HCT116 (cell line): ENCODE measurements around the gene TOP2B.

Experiments used
- POLR2A ChIP-seq: IDR thresholded peaks from 2 replicates; pipeline ENCODE4 v1.7.0; 2011; ENCODE audit warnings: borderline replicate concordance; ENCODE audit not compliant: insufficient read depth, insufficient read length; ENCODE audit errors: extremely low read depth
- SRF ChIP-seq: IDR thresholded peaks from 2 replicates; pipeline ENCODE4 v1.6.1; 2012; ENCODE audit warnings: low read depth
- TCF7L2 ChIP-seq: IDR thresholded peaks from 2 replicates; pipeline ENCODE4 v1.7.0; 2011; ENCODE audit warnings: borderline replicate concordance, inconsistent platforms; ENCODE audit not compliant: insufficient read depth, insufficient read length; ENCODE audit errors: extremely low read depth
- TF ChIP-seq, protein P1 (sequence below), 3 experiments: fragments of 200-600 bp in 1 of 3; sonication (generic) in 1 of 3; IDR thresholded peaks in 2 of 3; conservative IDR thresholded peaks in 1 of 3; 2 replicates each; pipeline ENCODE4 v1.5.1; 2012 to 2017; ENCODE audit warnings: low read depth in 2 of 3, low read length in 2 of 3, antibody characterized with exemption in 1 of 3, borderline replicate concordance in 1 of 3, control low read depth in 1 of 3, mild to moderate bottlenecking in 1 of 3, mixed read lengths in 1 of 3, mixed run types in 1 of 3, moderate library complexity in 1 of 3; ENCODE audit not compliant: insufficient read depth in 1 of 3

DNA sequence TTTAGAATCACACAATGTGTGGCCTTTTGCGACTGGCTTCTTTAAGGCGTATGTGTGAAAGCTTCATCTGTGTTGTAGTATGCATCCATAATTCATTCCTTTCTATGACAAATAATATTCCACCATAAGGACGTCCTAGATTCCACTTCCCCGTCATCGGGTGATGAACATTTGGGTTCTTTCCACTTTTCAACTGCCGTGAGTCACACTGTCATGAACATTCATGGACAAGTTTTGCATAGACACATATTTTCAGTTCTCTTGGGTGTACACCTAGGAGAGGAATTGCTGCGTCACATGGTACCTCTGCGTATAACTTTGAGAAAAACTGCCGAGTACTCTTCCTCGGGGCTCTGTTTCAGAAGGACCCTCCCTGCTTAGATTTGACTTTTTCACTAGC lies 97.3 kb downstream of the TOP2B start:
- no peak for TF ChIP-seq SRF
- TF ChIP-seq POLR2A, result no peak
- TF ChIP-seq, protein P1, sequence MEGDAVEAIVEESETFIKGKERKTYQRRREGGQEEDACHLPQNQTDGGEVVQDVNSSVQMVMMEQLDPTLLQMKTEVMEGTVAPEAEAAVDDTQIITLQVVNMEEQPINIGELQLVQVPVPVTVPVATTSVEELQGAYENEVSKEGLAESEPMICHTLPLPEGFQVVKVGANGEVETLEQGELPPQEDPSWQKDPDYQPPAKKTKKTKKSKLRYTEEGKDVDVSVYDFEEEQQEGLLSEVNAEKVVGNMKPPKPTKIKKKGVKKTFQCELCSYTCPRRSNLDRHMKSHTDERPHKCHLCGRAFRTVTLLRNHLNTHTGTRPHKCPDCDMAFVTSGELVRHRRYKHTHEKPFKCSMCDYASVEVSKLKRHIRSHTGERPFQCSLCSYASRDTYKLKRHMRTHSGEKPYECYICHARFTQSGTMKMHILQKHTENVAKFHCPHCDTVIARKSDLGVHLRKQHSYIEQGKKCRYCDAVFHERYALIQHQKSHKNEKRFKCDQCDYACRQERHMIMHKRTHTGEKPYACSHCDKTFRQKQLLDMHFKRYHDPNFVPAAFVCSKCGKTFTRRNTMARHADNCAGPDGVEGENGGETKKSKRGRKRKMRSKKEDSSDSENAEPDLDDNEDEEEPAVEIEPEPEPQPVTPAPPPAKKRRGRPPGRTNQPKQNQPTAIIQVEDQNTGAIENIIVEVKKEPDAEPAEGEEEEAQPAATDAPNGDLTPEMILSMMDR (IDR thresholded peaks at IDR 0.05 in 2 of 3, conservative IDR thresholded peaks at IDR 0.05 in 1 of 3; ENCODE audit: borderline replicate concordance in 1 of 3, insufficient read depth in 1 of 3, low read depth in 2 of 3, low read length in 2 of 3), result no peak
- TF ChIP-seq TCF7L2, result no peak
